Measurements from ENCODE around the gene ATE1.

The ATE1 gene

GRCh38 chr10:121843379-121843778 is 84.5 kb downstream of the ATE1 start:
- peaks cover 0 to 11% of the 10 kb centered on the region in 2 donors for H3K36me3 ChIP-seq (ENCODE audit: control insufficient read depth in 1 of 2, insufficient read depth in 2 of 2, low read length in 2 of 2)
- H3K27me3 ChIP-seq (ENCODE audit: low read depth, low read length) = no peaks in the 10 kb centered on the region
- H3K4me1 ChIP-seq (ENCODE audit: control insufficient read depth in 1 of 2, insufficient read depth in 2 of 2, low read length in 2 of 2) = no peaks in the 10 kb centered on the region
- H3K4me3 ChIP-seq (ENCODE audit: low read depth in 1 of 2, low read length in 2 of 2) = no peak overlapping the region
- peaks cover 0 to 4% of the 10 kb centered on the region in 2 donors for H3K9me3 ChIP-seq (ENCODE audit: control insufficient read depth in 1 of 2, low read length in 2 of 2)
- no peak overlapping the region for H3K27ac ChIP-seq (ENCODE audit: low read length)

DNA sequence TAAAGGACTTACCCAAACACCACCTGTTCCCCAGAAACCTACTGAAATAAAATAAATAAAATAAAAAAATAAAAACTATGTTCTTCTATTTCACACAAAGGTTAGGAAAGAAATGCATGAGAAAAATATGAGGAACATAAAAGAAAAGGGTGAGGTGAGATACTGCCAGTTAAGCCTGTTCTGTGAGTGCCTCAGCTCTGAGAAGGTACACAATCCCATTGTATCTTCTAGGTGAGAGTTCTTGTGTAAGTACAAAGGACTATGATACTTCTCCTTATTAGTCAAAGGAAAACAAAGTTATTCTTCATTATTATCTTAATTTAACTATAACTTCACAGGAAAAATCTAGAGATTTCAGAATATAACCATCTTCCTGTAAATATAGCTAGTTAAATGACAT is 86.0 kb downstream of the ATE1 start:
- Histone ChIP-seq H3K4me1 (ENCODE audit: control insufficient read depth in 1 of 2, insufficient read depth in 2 of 2, low read length in 2 of 2) (no peaks in the 10 kb centered on the region), H3K36me3 (ENCODE audit: control insufficient read depth in 1 of 2, insufficient read depth in 2 of 2, low read length in 2 of 2) (peaks cover 0 to 6% of the 10 kb centered on the region in 2 donors), H3K9me3 (ENCODE audit: control insufficient read depth in 1 of 2, low read length in 2 of 2) (peaks cover 0 to 4% of the 10 kb centered on the region in 2 donors), H3K4me3 (ENCODE audit: low read depth in 1 of 2, low read length in 2 of 2) (no peak overlapping the region), H3K27ac (ENCODE audit: low read length) (no peak overlapping the region), H3K27me3 (ENCODE audit: low read depth, low read length) (no peaks in the 10 kb centered on the region)

- H3K27me3 ChIP-seq (ENCODE audit: low read depth, low read length) = no peaks in the 10 kb centered on the region
- H3K9me3 ChIP-seq (ENCODE audit: control insufficient read depth in 1 of 2, low read length in 2 of 2) = no peaks in the 10 kb centered on the region
- peaks cover 4 to 12% of the 10 kb centered on the region in 2 donors for H3K36me3 ChIP-seq (ENCODE audit: control insufficient read depth in 1 of 2, insufficient read depth in 2 of 2, low read length in 2 of 2)
- H3K27ac ChIP-seq (ENCODE audit: low read length) = no peak overlapping the region
- H3K4me1 ChIP-seq (ENCODE audit: control insufficient read depth in 1 of 2, insufficient read depth in 2 of 2, low read length in 2 of 2) = no peaks in the 10 kb centered on the region
- H3K4me3 ChIP-seq (ENCODE audit: low read depth in 1 of 2, low read length in 2 of 2) = no peak overlapping the region
Measured at GRCh38 chr10:121838931-121839330, 88.9 kb downstream of the ATE1 start.

- H3K36me3 ChIP-seq (ENCODE audit: control insufficient read depth in 1 of 2, insufficient read depth in 2 of 2, low read length in 2 of 2) = peaks cover 4 to 15% of the 10 kb centered on the region in 2 donors
- no peaks in the 10 kb centered on the region for H3K4me1 ChIP-seq (ENCODE audit: control insufficient read depth in 1 of 2, insufficient read depth in 2 of 2, low read length in 2 of 2)
- H3K9me3 ChIP-seq (ENCODE audit: control insufficient read depth in 1 of 2, low read length in 2 of 2) = no peaks in the 10 kb centered on the region
Measured at GRCh38 chr10:121838149-121838548, 89.7 kb downstream of the ATE1 start.

DNA sequence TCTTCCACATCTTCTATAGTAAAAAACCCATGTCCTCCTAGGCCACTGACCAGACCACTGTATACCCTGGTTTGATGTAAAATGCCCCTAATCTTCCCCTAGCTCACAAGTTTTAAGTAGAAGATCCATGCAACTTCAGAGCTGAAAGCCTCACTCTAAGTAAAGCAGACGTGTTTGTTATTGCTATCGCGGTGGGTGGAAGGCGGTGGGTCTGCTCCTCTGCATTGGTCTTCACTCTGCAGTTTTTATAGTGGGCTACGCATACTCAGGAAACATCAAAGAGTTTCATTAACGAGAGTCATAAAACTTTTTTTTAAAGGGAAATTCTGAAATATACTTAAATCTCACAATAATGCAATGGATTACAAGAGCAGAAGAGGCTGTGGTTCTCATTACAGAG is 91.7 kb downstream of the ATE1 start:
- H3K9me3 ChIP-seq (ENCODE audit: control insufficient read depth in 1 of 2, low read length in 2 of 2) = no peaks in the 10 kb centered on the region

More at GRCh38 chr10:121838149-121838548, 89.7 kb downstream of the ATE1 start:
- Histone ChIP-seq H3K27me3 (ENCODE audit: low read depth, low read length) (no peaks in the 10 kb centered on the region), H3K27ac (ENCODE audit: low read length) (no peak overlapping the region), H3K4me3 (ENCODE audit: low read depth in 1 of 2, low read length in 2 of 2) (no peak overlapping the region)

GRCh38 chr10:121835376-121835775 is 92.5 kb downstream of the ATE1 start:
- Histone ChIP-seq H3K27me3 (ENCODE audit: low read depth, low read length) (no peaks in the 10 kb centered on the region), H3K9me3 (ENCODE audit: control insufficient read depth in 1 of 2, low read length in 2 of 2) (no peaks in the 10 kb centered on the region), H3K36me3 (ENCODE audit: control insufficient read depth in 1 of 2, insufficient read depth in 2 of 2, low read length in 2 of 2) (peaks cover 4 to 15% of the 10 kb centered on the region in 2 donors), H3K27ac (ENCODE audit: low read length) (no peak overlapping the region), H3K4me3 (ENCODE audit: low read depth in 1 of 2, low read length in 2 of 2) (no peak overlapping the region), H3K4me1 (ENCODE audit: control insufficient read depth in 1 of 2, insufficient read depth in 2 of 2, low read length in 2 of 2) (no peaks in the 10 kb centered on the region)

More for the DNA sequence above, 91.7 kb downstream of the ATE1 start:
- Histone ChIP-seq H3K27ac (ENCODE audit: low read length) (no peak overlapping the region), H3K27me3 (ENCODE audit: low read depth, low read length) (no peaks in the 10 kb centered on the region), H3K4me1 (ENCODE audit: control insufficient read depth in 1 of 2, insufficient read depth in 2 of 2, low read length in 2 of 2) (no peaks in the 10 kb centered on the region), H3K4me3 (ENCODE audit: low read depth in 1 of 2, low read length in 2 of 2) (no peak overlapping the region), H3K36me3 (ENCODE audit: control insufficient read depth in 1 of 2, insufficient read depth in 2 of 2, low read length in 2 of 2) (peaks cover 4 to 15% of the 10 kb centered on the region in 2 donors)

GRCh38 chr10:121834757-121835156 is 93.1 kb downstream of the ATE1 start:
- Histone ChIP-seq H3K36me3 (ENCODE audit: control insufficient read depth in 1 of 2, insufficient read depth in 2 of 2, low read length in 2 of 2) (peaks cover 4 to 15% of the 10 kb centered on the region in 2 donors), H3K4me3 (ENCODE audit: low read depth in 1 of 2, low read length in 2 of 2) (no peak overlapping the region), H3K27me3 (ENCODE audit: low read depth, low read length) (no peaks in the 10 kb centered on the region), H3K27ac (ENCODE audit: low read length) (no peak overlapping the region), H3K4me1 (ENCODE audit: control insufficient read depth in 1 of 2, insufficient read depth in 2 of 2, low read length in 2 of 2) (no peaks in the 10 kb centered on the region), H3K9me3 (ENCODE audit: control insufficient read depth in 1 of 2, low read length in 2 of 2) (no peaks in the 10 kb centered on the region)

DNA sequence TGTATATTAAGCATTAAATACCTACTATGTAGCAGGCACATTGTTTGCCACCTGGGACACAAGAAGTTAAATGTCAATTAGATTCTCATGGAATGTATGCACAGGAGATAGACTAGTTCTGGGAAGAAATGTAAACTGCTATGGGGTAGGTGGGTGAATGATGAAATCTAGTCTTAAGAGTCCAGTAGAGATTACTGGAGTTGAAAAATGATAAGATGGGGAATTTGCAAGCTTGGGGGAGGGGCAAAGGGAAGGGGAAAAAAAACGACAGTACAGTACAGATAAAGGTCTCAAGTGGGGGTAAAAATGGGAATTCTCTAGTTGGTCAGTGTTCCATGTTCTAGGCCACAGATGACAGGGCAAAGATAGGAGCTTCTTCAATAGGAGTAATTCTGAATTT is 94.4 kb downstream of the ATE1 start:
- Histone ChIP-seq H3K36me3 (ENCODE audit: control insufficient read depth in 1 of 2, insufficient read depth in 2 of 2, low read length in 2 of 2) (peaks cover 4 to 17% of the 10 kb centered on the region in 2 donors), H3K4me3 (ENCODE audit: low read depth in 1 of 2, low read length in 2 of 2) (no peak overlapping the region), H3K4me1 (ENCODE audit: control insufficient read depth in 1 of 2, insufficient read depth in 2 of 2, low read length in 2 of 2) (no peaks in the 10 kb centered on the region), H3K9me3 (ENCODE audit: control insufficient read depth in 1 of 2, low read length in 2 of 2) (no peaks in the 10 kb centered on the region), H3K27ac (ENCODE audit: low read length) (no peak overlapping the region), H3K27me3 (ENCODE audit: low read depth, low read length) (no peaks in the 10 kb centered on the region)

GRCh38 chr10:121832647-121833046 is 95.2 kb downstream of the ATE1 start:
- Histone ChIP-seq H3K9me3 (ENCODE audit: control insufficient read depth in 1 of 2, low read length in 2 of 2) (no peaks in the 10 kb centered on the region), H3K4me1 (ENCODE audit: control insufficient read depth in 1 of 2, insufficient read depth in 2 of 2, low read length in 2 of 2) (no peaks in the 10 kb centered on the region), H3K4me3 (ENCODE audit: low read depth in 1 of 2, low read length in 2 of 2) (no peak overlapping the region)

GRCh38 chr10:121831777-121832176 is 96.1 kb downstream of the ATE1 start:
- H3K27ac ChIP-seq (ENCODE audit: low read length) = no peak overlapping the region
- no peaks in the 10 kb centered on the region for H3K4me1 ChIP-seq (ENCODE audit: control insufficient read depth in 1 of 2, insufficient read depth in 2 of 2, low read length in 2 of 2)
- H3K27me3 ChIP-seq (ENCODE audit: low read depth, low read length) = no peaks in the 10 kb centered on the region
- H3K9me3 ChIP-seq (ENCODE audit: control insufficient read depth in 1 of 2, low read length in 2 of 2) = no peaks in the 10 kb centered on the region
- peaks cover 4 to 29% of the 10 kb centered on the region in 2 donors for H3K36me3 ChIP-seq (ENCODE audit: control insufficient read depth in 1 of 2, insufficient read depth in 2 of 2, low read length in 2 of 2)
- H3K4me3 ChIP-seq (ENCODE audit: low read depth in 1 of 2, low read length in 2 of 2) = no peak overlapping the region

More at GRCh38 chr10:121832647-121833046, 95.2 kb downstream of the ATE1 start:
- H3K27ac ChIP-seq (ENCODE audit: low read length) = no peak overlapping the region
- H3K36me3 ChIP-seq (ENCODE audit: control insufficient read depth in 1 of 2, insufficient read depth in 2 of 2, low read length in 2 of 2) = peaks cover 4 to 24% of the 10 kb centered on the region in 2 donors
- no peaks in the 10 kb centered on the region for H3K27me3 ChIP-seq (ENCODE audit: low read depth, low read length)

- Histone ChIP-seq H3K36me3 (ENCODE audit: control insufficient read depth in 1 of 2, insufficient read depth in 2 of 2, low read length in 2 of 2) (peaks cover 3 to 32% of the 10 kb centered on the region in 2 donors), H3K4me1 (ENCODE audit: control insufficient read depth in 1 of 2, insufficient read depth in 2 of 2, low read length in 2 of 2) (no peaks in the 10 kb centered on the region), H3K27ac (ENCODE audit: low read length) (no peak overlapping the region), H3K4me3 (ENCODE audit: low read depth in 1 of 2, low read length in 2 of 2) (no peak overlapping the region), H3K27me3 (ENCODE audit: low read depth, low read length) (no peaks in the 10 kb centered on the region), H3K9me3 (ENCODE audit: control insufficient read depth in 1 of 2, low read length in 2 of 2) (no peaks in the 10 kb centered on the region)
Measured at GRCh38 chr10:121831237-121831636, 96.6 kb downstream of the ATE1 start.

GRCh38 chr10:121830101-121830500 is 97.7 kb downstream of the ATE1 start:
- Histone ChIP-seq H3K27me3 (ENCODE audit: low read depth, low read length) (no peaks in the 10 kb centered on the region), H3K27ac (ENCODE audit: low read length) (no peak overlapping the region), H3K9me3 (ENCODE audit: control insufficient read depth in 1 of 2, low read length in 2 of 2) (no peaks in the 10 kb centered on the region), H3K4me1 (ENCODE audit: control insufficient read depth in 1 of 2, insufficient read depth in 2 of 2, low read length in 2 of 2) (no peaks in the 10 kb centered on the region), H3K36me3 (ENCODE audit: control insufficient read depth in 1 of 2, insufficient read depth in 2 of 2, low read length in 2 of 2) (peaks cover 0 to 22% of the 10 kb centered on the region in 2 donors), H3K4me3 (ENCODE audit: low read depth in 1 of 2, low read length in 2 of 2) (no peak overlapping the region)
